Measurements from ENCODE around the gene ADIPOR1. TPM values are rescaled to one million over a fixed set of nuclear protein-coding genes. Genes with fewer than 3 reads are reported as not detected.

Gene ADIPOR1
- total RNA-seq, 1 donor from 2014 or later: 84.0 TPM

GRCh38 chr1:202961220-202961880 lies 3.2 kb upstream of the ADIPOR1 start:
- H3K36me3 ChIP-seq: peaks cover 0 to 30% of the 10 kb centered on the region in 2 donors
- TF ChIP-seq POLR2A (IDR thresholded peaks at IDR 0.05) (no peak), POLR2AphosphoS5 (IDR thresholded peaks at IDR 0.05; ENCODE audit: insufficient read depth in 1 of 2, low read depth in 1 of 2) (no peak), CTCF (IDR thresholded peaks at IDR 0.05) (no peak)
- H3K9me3 ChIP-seq: no peaks in the 10 kb centered on the region
- peaks cover 34% of the 10 kb centered on the region for H3K4me1 ChIP-seq
- H3K27ac ChIP-seq: no peak overlapping the region
- no peak for DNase-seq (ENCODE audit: extremely low spot score in 2 of 2)
- intact Hi-C loops (cut with DNase I): no loop called here
- no peak overlapping the region for H3K4me3 ChIP-seq
- H3K27me3 ChIP-seq: no peaks in the 10 kb centered on the region

GRCh38 chr1:202959276-202959620 lies 1.1 kb upstream of the ADIPOR1 start:
- DNase-seq (ENCODE audit: extremely low spot score in 2 of 2): no peak
- H3K27ac ChIP-seq: no peak overlapping the region
- intact Hi-C loops (cut with DNase I): no loop called here
- peaks cover 42% of the 10 kb centered on the region for H3K4me1 ChIP-seq
- H3K36me3 ChIP-seq: peaks cover 0 to 29% of the 10 kb centered on the region in 2 donors
- no peak overlapping the region for H3K4me3 ChIP-seq
- TF ChIP-seq POLR2AphosphoS5 (IDR thresholded peaks at IDR 0.05; ENCODE audit: insufficient read depth in 1 of 2, low read depth in 1 of 2) (no peak), CTCF (IDR thresholded peaks at IDR 0.05) (no peak), POLR2A (IDR thresholded peaks at IDR 0.05) (no peak)
- H3K9me3 ChIP-seq: no peaks in the 10 kb centered on the region
- no peaks in the 10 kb centered on the region for H3K27me3 ChIP-seq

GRCh38 chr1:202958544-202959275 lies 598 bp upstream of the ADIPOR1 start:
- Histone ChIP-seq H3K4me1 (peaks cover 48% of the 10 kb centered on the region), H3K36me3 (peaks cover 0 to 24% of the 10 kb centered on the region in 2 donors), H3K27ac (peak overlapping the region; percentile 99), H3K9me3 (no peaks in the 10 kb centered on the region), H3K27me3 (no peaks in the 10 kb centered on the region), H3K4me3 (peak overlapping the region; percentile 94 to 100)
- no peak for TF ChIP-seq CTCF (IDR thresholded peaks at IDR 0.05)
- no peak for TF ChIP-seq POLR2AphosphoS5 (IDR thresholded peaks at IDR 0.05; ENCODE audit: insufficient read depth in 1 of 2, low read depth in 1 of 2)
- no peak for TF ChIP-seq POLR2A (IDR thresholded peaks at IDR 0.05)
- DNase-seq (ENCODE audit: extremely low spot score in 2 of 2): no peak
- intact Hi-C loops (cut with DNase I): no loop called here

- Histone ChIP-seq H3K4me3 (peak overlapping the region; percentile 94 to 100), H3K4me1 (peaks cover 64% of the 10 kb centered on the region)
- DNase-seq (ENCODE audit: extremely low spot score in 2 of 2): no peak
Measured at GRCh38 chr1:202956969-202957368, 1.1 kb downstream of the ADIPOR1 start.

More at GRCh38 chr1:202956969-202957368, 1.1 kb downstream of the ADIPOR1 start:
- no peak for TF ChIP-seq POLR2A (IDR thresholded peaks at IDR 0.05)
- no peak for TF ChIP-seq POLR2AphosphoS5 (IDR thresholded peaks at IDR 0.05; ENCODE audit: insufficient read depth in 1 of 2, low read depth in 1 of 2)
- no peak for TF ChIP-seq CTCF (IDR thresholded peaks at IDR 0.05)
- H3K27me3 ChIP-seq: no peaks in the 10 kb centered on the region
- H3K9me3 ChIP-seq: no peaks in the 10 kb centered on the region
- peak overlapping the region; percentile 99 for H3K27ac ChIP-seq
- H3K36me3 ChIP-seq: peaks cover 0 to 8% of the 10 kb centered on the region in 2 donors
- intact Hi-C loops (cut with DNase I): no loop called here
